HG03066 (cell line): Measurements from ENCODE around the gene SYNDIG1L.
"Not testable (repeated sequence)": the region's sequence is repeated elsewhere in the genome, so short reads cannot be mapped to it uniquely, and the experiment has no call there.

Experiments used
- ATAC-seq: cut with Tn5 transposase; IDR thresholded peaks from one replicate; pipeline ENCODE4 v1.9.1; 2021; ENCODE audit warnings: low read depth; ENCODE audit not compliant: unreplicated experiment

SYNDIG1L gene

DNA sequence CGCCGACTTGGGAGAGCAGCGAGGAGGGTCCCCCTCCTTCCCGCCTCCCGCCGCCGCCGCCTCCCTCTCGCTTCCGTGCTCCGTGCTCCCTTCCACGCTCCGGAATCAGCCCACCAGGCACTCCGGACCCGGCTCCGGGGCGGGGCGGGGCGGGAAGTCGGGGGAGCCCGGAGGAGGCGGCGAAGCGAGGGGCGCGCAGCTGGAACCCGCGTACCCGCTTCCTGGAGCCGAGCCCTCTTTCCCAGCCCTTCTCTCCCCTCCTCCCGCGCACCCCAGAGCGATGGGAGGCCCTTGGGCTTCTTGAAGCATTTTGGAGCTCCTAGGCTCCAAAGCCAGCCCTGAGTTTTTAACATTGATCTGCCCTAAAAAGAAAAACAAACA, at the start of gene SYNDIG1L:
Gene SYNDIG1L (minus strand): TSS at position 9 of the 381 bp plus-strand sequence. CDS start 16,466 bp downstream, outside the sequence.
- ATAC-seq: no peak

DNA sequence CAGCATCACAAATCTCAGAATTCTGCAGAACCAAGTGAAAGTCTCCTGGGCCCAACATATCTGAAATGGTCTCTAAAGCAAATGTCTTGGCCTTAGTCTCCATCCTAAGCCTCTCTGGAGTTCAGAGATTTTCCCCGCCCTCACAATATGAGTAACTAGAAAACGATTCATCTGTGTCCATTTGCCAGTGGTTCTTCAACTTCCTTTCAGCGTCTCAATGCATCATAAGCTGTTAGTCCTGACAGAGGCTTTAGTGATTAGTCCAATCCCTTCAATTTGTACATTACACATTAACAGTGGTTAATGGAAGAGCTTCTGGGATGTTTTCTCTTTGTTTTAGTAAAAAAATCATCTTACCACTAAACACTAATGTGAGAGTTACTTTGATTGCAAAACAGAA, 49.7 kb upstream of the SYNDIG1L start:
- ATAC-seq: no peak

DNA sequence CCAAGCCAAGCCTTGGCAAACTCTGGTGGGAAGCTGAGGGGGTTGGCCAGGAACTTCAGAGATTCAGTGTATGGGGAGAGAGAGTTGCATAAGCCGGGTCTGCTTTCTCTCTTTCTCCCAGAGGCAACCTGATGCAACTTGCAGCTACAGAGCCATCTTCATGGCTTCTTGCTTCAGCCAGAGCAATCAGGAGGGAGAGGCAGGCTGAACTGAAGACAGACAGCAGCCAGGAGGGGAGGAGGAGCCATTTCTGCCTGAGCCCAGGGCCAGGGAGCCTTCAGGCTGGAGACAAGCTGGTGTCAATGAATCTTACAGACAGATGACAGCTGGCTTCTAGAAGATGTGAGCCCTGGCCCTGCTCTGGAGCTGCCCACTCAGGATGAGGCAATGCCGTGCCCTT, 48.4 kb upstream of the SYNDIG1L start:
- no peak for ATAC-seq

DNA sequence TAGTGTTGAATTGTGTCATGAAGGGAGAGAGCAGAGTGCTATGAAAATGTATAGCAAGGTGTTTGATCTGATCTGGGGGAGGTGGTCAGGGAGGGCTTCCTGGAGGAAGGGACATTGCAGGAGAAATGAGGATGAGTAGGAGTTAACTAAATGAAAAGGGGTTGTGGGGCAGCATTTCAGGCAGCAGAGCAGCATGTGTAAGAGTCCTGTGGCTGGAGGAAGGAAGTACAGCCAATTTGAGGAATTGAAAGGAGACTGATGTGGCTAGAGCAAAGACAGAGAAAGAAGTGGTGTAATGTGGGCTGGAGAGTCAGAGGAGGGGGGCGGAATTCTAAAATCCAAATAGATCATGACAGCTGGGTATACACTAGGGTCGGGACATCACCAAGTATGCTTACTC, 46.6 kb upstream of the SYNDIG1L start:
- ATAC-seq: no peak

DNA sequence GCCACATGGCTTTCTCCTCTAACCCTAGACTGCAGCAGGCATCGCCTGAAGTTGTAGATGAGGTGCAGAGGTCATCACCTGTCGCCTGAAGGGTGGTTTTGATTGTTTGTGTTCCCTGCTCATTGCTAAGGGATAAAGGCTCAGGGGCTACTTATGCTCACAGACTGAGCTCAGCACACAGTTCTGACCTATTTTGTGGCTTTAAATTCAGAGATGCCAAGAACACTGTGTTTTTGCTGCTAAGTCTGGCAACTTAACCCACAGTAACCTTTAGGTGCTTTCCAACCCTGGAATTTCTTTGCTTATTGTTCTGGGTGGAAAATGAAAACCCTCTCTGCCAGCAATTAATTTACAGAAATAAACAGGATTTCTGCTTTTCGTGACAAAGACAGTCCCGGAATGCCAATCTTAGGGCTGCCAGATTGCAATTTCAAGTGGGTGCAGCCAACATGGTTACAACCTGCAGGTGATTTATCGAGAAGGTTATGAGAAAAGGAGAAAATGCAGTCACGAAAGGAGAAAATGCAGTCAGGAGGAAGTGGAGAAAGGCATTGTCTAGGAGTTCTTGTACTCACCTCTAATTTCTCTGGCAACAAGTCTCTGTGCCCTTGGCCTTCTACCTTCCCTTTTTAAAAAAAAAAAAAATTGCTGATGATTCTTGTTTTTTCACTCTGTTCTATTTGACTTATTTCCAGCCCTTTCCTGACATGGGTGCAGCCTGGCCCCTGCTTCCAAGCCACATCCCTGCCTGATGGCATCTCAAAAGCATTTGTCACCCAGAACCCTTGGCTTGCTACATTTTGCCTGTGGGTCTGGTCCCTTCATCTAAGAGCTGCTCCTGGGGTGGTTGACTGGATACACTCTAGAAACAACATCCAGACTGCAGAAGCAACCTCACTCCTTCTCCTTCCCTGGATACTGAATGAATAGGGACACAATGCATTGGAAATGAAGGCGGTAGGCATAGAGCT, 43.8 kb upstream of the SYNDIG1L start:
- no peak for ATAC-seq

DNA sequence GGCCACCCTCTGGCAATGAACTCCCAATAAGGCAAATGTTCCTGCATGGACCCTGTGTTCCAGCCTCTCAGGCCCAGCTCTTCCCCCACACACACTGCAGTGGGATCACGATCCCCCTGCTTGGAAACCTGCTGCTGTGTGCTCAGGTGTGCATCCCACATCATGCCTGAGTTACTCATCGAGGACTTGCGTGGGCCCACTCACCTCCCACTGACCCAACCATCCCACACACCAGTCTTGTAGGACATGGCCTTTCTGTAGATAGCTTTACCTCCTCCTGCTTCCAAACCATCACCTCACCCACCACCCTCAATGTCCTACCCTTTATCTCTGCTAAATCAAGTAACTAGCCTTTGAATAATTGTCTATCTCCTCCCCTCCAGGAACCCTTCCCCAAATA, 42.5 kb upstream of the SYNDIG1L start:
- ATAC-seq: no peak

DNA sequence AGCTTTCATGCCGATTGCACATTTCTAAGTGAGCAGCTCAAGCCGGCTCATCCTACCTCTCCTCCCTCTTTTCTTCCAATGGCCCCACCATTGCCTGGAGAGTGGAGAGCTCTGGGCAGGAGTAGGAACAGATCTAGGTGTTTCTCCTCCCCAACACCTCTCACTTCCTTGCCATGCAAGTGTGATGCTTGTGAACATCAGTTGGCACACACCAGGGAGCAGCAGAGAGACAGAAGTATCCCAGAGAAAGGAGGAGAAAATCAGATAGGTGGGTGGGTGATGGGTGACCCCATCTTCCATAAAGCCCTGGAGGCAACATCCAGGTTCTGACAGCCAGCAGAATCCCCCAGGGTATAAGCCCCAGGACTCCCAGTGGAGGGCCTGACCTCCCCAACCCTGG, 39.3 kb upstream of the SYNDIG1L start:
- ATAC-seq: no peak

DNA sequence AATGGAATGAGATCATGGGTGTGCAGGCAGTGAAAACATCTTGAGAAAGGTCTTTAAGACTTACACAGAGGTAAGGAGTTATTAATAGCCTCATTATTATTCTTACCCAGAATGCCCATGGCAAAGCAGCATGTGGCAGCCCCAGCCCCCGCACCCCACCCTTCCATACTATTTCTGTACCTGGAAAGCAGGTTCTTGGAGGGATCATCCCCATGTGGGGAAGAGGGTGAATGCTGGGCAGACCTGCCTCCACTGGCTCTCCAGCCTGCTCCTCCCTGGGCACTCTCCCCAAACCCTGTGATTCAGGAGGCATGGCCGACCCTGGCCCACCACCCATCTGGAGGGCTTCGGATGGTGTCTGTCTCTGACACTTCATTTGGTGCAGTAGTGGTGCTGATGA, 38.8 kb upstream of the SYNDIG1L start:
- ATAC-seq: no peak

DNA sequence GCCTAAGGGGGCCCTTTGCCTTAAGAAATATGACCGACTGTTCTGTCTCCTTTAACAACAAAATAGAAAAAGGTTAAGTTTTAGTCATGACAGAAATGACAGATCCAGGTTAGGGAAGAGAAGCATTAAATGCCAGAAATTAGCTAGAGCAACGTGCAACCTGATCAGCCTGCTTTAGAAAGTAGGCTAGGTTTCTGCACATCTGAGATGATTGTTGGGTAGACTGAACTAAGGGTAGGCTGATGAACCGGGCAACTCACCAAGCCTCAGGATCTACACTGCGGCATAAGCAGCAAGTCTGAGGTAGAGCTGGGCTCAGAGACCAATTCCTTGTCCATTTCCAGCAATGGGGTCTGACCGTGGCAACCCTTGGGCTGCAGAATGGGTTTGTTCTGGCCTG, 37.7 kb upstream of the SYNDIG1L start:
- ATAC-seq: no peak

DNA sequence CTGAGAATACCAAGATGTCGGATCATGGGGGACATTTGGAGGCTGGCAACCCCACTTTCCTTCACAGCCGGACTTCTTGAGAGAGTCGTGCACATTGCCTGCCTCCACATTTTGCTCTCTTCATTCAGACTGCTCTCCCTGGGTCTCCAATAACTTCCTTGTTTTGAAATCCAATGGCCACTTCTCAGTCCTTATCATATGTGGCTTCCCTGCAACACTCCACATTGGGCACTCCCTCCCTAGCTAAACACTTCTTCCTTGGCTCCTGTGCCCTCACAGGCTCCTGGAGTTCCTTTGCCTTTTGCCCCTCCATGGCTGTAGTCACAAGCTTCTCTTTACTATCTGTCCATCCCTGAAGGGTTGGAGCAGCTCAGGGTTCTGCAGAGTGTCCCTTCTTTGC, 37.0 kb upstream of the SYNDIG1L start:
- no peak for ATAC-seq

DNA sequence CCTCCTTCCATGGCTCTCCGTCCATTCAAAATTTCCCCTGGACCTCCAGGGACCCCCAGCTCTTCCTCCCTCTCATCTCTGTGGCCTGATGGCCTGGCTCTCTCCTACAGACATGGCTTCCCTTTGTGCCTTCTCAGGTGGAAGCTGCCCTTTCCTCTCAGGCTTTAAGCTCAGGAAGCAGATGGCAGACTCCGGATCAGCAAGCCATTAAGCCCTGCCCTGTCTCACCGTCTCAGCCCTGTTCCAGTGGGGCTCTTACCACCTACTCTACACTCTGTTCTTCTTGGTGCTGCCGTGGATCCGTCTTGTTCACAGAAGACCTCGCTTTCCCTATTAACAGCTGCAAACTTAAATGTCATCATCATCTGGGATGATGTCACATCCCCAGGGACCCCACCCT, 34.0 kb upstream of the SYNDIG1L start:
- ATAC-seq: no peak

DNA sequence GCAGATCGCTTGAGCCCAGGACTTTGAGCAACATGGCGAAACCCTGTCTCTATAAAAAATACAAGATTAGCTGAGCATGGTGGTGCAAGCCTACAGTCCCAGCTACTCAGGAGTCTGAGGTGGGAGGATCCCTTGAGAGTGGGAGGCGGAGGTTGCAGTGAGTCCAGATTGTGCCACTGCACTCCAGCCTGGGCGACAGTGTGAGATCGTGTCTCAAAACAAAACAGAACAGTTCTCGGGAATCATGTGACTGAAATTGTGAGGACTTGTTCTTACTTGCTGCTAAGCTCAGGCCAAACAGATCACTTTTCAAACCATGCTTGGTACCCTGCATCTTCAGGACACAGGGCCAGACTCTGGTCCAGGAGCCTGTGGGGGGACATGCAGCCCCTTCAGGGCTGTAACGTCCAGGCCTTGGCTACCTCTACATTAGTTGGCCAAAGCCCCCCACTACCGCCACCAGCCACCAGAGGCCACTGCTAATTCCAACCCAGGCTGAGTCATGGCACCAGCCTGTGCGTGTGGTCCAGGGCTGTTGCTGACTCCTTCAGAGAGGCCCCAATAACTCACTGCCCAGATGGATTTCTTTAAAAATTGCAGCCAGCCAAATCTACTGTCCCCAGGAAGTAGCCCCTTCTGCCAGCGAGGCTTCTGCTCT, 33.4 kb upstream of the SYNDIG1L start:
- ATAC-seq: no peak

DNA sequence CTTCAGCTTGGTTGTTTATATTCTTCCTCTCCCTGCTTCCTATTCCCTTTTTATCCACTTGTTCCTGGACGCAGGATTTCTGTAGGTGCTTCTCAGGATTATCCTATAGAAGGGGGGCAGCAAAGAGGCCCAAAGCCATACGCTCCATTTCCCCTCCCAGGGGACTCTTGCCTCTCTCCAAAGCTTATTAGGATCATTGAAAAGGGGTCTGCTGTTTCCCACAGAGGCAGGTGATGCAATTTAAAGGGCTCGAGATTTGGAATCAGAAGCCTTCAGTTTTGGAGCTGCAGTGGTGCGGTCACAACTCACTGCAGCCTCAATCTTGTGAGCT, 31.5 kb upstream of the SYNDIG1L start:
- ATAC-seq: no peak

DNA sequence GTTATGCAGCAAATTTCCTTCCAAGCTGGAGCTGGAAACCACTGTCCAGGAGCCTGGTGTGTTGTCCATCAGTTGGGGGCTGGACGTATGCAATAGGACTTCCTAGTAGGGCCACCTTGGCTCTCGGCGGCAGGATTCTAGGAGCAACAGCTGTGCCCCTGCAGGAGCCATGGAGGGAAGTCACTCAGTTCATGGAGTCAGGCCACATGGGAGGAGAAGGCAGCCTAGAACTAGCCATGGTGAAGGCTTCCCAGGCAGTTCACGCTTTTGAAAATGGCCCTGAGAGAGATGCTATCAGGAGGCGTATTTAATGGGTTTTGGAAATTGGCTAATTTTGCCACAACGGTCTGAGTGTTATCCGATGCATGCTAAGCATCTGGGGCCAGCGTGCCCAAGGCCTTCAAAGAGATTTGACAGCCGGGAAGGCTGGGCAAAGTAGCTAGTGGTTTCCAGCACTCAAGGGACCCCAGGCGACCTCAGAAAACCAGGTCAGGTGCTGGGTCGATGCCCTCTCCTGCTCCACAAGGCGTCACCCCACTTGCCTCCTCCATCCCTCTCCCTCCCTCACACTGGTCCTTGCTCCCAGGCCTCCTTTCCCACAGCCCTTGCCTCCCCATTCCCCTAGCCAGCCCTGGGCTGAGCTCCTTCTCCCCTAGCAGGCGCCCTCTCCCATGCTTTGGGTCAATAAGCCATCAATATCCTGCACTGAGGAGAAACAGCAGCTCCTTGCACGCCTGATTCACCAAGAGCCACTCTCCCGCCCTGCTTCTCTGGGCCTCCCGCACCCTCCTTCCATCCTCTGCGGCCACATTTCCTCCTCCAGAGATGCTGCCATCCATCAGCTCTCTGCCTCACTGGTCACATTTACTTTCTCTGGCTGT, 30.9 kb upstream of the SYNDIG1L start:
- no peak for ATAC-seq

DNA sequence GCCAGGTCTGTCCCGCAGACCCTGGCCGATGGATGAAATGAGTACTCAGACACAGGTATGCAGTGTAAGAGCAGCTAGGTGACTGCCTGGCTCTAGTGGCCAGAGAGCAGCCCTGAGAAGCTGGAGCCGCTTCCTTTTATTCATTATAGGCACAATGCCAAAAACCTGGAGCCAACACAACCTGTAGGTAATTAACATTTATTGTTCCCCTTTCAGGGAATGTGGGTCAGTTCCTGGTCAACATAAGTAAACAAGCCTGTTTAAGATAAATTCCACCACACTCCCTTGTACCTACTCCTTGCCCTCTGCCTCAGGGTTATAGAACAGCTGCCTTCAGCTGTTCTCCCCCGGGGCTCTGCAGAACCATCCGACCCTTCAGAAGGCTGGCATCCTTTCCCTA, 28.4 kb upstream of the SYNDIG1L start:
- ATAC-seq: not testable (repeated sequence)

DNA sequence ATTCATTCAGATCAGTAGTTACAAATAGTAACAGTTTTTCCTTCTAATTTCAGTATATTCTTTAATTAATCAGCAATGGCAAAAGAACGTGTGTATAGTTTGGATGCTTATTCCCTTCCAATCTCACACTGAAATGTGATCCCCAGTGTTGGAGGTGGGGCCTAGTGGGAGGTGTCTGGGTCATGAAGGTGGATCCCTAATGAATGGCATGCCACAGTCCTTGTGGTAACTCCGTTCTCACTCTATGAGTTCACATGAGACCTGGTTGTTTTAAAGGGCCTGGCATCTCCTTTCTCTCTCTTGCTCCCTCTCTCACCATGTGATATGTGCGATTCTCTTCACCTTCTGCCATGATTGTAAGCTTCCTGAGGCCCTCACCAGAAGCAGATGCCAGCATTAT, 18.9 kb upstream of the SYNDIG1L start:
- ATAC-seq: no peak

DNA sequence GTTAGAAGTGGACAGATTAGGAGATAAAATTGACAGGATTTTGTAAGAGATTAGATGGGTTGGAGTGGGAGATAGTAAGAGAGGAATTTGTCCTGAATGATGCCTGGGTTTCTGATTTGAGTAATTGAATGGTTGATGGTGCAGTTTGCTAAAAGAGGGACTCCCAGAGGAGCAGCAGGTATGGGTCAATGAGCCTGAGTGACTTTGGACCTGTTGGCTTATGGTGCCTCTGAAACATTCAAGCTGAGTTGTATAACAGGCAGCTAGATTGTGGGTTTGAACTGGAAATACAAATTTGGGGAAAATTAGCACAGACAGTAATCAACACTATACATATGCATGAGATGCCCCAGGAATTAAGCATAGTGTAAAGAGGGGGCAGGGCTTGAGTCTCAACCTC, 16.7 kb upstream of the SYNDIG1L start:
- ATAC-seq: no peak

DNA sequence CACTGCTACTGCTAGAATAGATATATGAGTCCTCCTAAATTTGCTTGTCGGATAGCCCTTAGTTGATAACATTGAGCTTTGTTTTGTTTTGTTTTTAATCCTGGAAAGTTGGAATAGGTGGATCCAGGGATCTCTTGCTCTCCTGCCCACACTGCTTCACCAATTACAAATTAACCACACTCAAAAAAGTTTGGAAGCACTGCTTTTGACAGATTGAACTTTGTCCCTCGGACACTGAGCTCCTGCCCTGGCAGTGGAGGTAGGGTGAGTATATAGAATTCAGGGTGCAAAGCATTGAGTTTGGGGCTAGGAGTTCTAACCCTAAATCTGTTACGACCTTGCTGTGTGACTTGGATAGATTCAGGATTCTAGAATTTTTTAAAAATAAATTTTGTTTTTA, 15.1 kb upstream of the SYNDIG1L start:
- no peak for ATAC-seq

DNA sequence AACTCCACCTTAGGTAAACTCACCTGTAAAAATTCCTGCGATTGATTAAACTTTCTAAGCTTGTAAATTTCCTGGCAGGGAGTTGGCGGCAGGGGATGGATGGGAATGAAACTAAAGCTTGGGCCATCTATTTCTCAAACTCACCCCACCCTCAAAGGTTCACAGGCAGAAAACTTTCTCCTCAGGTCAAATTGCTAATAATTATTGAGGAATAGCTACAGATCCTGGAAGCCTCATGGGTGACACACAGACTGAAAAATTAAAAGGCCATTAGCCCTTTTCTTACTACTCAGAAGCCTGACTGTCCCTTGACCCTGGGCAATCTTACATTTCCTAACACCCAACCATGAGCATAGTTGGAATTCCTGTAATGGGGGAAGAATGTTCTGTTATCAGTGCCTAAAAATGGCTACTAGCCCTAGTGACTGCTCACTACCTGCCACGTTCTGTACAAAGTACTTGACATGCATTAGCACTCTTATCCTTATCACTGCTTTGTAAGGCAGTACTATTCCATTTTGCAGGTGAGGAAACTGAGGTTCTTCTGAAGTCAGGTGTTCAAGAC, 12.4 kb upstream of the SYNDIG1L start:
- ATAC-seq: no peak

DNA sequence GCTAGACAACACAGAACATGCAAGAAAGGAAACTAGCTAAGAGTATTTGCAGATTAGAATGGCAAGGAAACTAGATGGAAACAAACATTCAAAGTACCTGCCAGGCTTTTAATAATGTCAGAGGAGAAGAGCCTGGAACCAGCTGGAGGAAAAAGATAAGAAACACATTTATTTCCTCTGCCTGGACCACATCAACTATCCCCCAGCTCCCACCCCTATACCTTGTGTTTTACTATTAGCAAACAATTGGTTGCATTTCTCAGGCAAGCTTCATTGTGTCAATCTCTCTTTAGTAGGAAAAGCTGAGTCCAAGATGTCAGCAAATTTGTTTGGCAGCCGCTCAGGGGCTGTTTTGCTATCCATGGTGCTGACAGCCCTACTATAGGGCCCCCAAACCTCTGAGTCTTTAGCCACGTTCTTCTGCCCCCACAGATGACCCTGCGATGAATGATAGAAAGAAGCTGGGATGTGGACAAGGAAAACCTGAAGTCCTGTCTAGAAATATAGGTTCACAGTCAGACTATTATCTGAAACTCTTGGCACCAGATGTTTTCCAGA, 11.6 kb upstream of the SYNDIG1L start:
- ATAC-seq: no peak

DNA sequence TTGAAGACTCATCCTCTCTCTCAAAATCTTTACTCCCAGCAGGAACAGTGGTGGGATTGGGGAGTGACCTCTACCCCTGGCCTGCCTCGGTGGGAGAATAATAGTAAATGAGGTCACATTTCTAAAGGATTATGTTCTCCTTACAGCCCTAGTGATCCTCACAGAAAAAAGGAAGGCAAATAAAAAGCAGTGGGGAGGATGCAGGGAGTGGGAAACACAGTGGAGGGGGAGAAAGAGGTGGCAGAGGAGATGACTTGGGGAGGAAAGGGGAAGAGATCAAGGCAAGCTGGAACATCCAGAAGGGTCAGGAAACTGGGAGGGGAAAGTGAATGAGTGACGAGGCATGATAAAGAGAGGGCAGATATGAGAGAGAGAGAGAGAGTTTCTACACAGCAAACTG, 8.3 kb upstream of the SYNDIG1L start:
- ATAC-seq: no peak
